Parathyroid adenoma (tissue), 2 donors: ENCODE results near the gene PABPN1L.

ENCODE experiments used
- H2AFZ ChIP-seq: fragments of 300-600 bp; sonication (generic); one replicate; pipeline ENCODE4 v1.7.0; 2017; ENCODE audit warnings: antibody characterized with exemption, mild to moderate bottlenecking
- H3K27ac ChIP-seq: fragments of 300-600 bp; sonication (generic); one replicate; pipeline ENCODE4 v1.7.0; 2017
- H3K27me3 ChIP-seq: fragments of 300-600 bp; sonication (generic); one replicate; pipeline ENCODE4 v1.7.0; 2017; ENCODE audit warnings: low read length; ENCODE audit not compliant: control insufficient read depth, insufficient read depth
- H3K36me3 ChIP-seq: fragments of 300-600 bp; sonication (generic); one replicate; pipeline ENCODE4 v1.7.0; 2017; ENCODE audit warnings: low read length; ENCODE audit not compliant: control insufficient read depth, insufficient read depth
- H3K4me1 ChIP-seq: fragments of 300-600 bp; sonication (generic); one replicate; pipeline ENCODE4 v1.7.0; 2017; ENCODE audit warnings: control low read depth
- H3K4me2 ChIP-seq: fragments of 300-600 bp; sonication (generic); one replicate; pipeline ENCODE4 v1.7.0; 2017; ENCODE audit warnings: low read length
- H3K4me3 ChIP-seq: fragments of 300-600 bp; sonication (generic); one replicate; pipeline ENCODE4 v1.7.0; 2017; ENCODE audit warnings: low read depth, low read length
- H3K79me2 ChIP-seq: fragments of 300-600 bp; sonication (generic); one replicate; pipeline ENCODE4 v1.7.0; 2017; ENCODE audit warnings: control low read depth
- H3K9ac ChIP-seq: fragments of 300-600 bp; sonication (generic); one replicate; pipeline ENCODE4 v1.7.0; 2017; ENCODE audit warnings: mild to moderate bottlenecking
- H3K9me3 ChIP-seq: fragments of 300-600 bp; sonication (generic); one replicate; pipeline ENCODE4 v1.7.0; 2017; ENCODE audit warnings: low read length; ENCODE audit not compliant: control insufficient read depth
- TF ChIP-seq, protein P1 (sequence below): fragments of 300-600 bp; sonication (generic); IDR thresholded peaks from one replicate; pipeline ENCODE4 v1.7.0; 2017; ENCODE audit warnings: antibody characterized with exemption, mild to moderate bottlenecking
- donor health status: primary hyperparathyroidism.

The PABPN1L gene

DNA sequence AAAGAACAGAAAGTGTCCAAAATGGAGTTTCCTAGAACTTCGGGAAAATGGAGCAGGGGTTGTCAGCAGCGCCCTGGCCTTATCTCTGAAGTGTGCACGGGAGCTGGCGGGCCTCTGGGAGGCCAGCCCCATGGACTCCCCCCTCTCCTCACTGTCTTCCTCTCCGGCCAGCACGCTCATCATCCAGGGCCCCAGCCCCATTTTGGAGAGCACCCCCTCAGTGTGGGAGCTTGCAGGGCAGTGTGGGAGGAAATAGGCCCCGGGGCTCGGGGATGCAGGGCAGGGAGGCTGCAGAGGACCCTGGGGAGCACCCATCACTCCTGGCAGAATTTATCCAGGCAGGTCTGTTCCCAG, 4.9 kb upstream of the PABPN1L start:
- TF ChIP-seq, protein P1, sequence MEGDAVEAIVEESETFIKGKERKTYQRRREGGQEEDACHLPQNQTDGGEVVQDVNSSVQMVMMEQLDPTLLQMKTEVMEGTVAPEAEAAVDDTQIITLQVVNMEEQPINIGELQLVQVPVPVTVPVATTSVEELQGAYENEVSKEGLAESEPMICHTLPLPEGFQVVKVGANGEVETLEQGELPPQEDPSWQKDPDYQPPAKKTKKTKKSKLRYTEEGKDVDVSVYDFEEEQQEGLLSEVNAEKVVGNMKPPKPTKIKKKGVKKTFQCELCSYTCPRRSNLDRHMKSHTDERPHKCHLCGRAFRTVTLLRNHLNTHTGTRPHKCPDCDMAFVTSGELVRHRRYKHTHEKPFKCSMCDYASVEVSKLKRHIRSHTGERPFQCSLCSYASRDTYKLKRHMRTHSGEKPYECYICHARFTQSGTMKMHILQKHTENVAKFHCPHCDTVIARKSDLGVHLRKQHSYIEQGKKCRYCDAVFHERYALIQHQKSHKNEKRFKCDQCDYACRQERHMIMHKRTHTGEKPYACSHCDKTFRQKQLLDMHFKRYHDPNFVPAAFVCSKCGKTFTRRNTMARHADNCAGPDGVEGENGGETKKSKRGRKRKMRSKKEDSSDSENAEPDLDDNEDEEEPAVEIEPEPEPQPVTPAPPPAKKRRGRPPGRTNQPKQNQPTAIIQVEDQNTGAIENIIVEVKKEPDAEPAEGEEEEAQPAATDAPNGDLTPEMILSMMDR, result no peak
- no peaks in the 10 kb centered on the region for H3K79me2 ChIP-seq
- no peak overlapping the region for H2AFZ ChIP-seq
- no peak overlapping the region for H3K27ac ChIP-seq
- H3K4me3 ChIP-seq, result no peak overlapping the region
- no peak overlapping the region for H3K4me2 ChIP-seq
- no peaks in the 10 kb centered on the region for H3K36me3 ChIP-seq
- H3K9ac ChIP-seq, result no peak overlapping the region
- H3K27me3 ChIP-seq, result no peaks in the 10 kb centered on the region
- no peaks in the 10 kb centered on the region for H3K9me3 ChIP-seq
- H3K4me1 ChIP-seq, result no peaks in the 10 kb centered on the region

DNA sequence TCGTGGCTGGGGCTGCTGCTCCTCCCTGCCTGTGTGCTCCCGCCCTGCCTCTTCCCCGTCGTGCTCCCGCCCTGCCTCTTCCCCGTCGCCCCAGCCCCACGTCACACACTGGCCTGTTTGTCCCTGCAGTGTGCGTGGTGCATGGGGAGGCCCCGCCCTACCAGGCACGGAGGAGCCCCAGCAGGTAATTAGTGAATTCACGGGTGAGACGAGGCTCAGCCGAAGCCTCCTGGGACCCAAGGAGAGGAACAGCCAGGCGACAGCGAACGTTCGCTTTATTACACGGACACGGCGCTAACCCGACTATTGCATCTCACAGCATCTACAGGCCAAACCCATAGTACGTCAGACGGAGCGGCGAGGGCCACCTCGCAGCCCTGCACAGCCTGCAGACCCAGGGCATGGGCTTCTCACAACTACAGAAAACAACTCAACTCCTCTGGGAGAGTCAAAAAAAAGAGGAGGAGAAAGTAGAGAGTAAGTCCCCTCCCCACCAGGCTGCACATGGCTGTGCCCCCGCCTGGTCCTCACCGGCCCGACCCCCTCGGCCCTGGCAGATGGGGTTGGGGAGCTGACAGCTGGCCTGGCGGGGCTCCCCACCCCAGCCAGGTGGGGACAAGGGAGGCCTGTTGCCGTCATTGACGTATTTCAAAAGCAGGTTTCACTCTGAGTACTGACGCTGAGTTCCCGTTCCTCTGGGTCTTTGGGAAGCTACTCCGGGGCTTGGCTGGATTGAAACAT, 4.3 kb upstream of the PABPN1L start:
- Histone ChIP-seq H3K9ac (no peak overlapping the region), H3K4me3 (no peak overlapping the region)

DNA sequence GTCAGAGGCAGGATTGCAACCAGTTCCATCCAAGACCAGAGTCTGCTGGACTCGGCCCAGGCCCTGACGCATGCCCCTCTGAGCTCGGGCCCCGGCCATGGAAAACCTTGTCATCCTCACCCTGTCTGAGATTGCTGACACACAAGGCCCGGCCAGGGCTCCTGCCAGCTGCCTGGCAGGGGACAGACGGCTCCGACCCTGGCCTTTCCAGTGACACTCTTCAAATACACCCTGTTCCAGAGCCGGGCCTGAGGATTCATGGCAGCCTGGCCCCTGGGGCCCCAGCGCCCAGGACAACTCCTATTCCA, 3.2 kb upstream of the PABPN1L start:
- Histone ChIP-seq H3K4me3 (no peak overlapping the region), H3K4me1 (no peaks in the 10 kb centered on the region), H3K27ac (no peak overlapping the region), H3K9ac (no peak overlapping the region), H2AFZ (no peak overlapping the region), H3K9me3 (no peaks in the 10 kb centered on the region), H3K27me3 (no peaks in the 10 kb centered on the region), H3K79me2 (no peaks in the 10 kb centered on the region), H3K36me3 (no peaks in the 10 kb centered on the region), H3K4me2 (no peak overlapping the region)
- TF ChIP-seq, protein P1, result no peak

More for the DNA sequence above, 4.3 kb upstream of the PABPN1L start:
- no peaks in the 10 kb centered on the region for H3K79me2 ChIP-seq
- no peak overlapping the region for H3K4me2 ChIP-seq
- TF ChIP-seq, protein P1, result no peak
- no peak overlapping the region for H3K27ac ChIP-seq
- no peaks in the 10 kb centered on the region for H3K9me3 ChIP-seq
- H3K27me3 ChIP-seq, result no peaks in the 10 kb centered on the region
- no peak overlapping the region for H2AFZ ChIP-seq
- no peaks in the 10 kb centered on the region for H3K36me3 ChIP-seq
- no peaks in the 10 kb centered on the region for H3K4me1 ChIP-seq

DNA sequence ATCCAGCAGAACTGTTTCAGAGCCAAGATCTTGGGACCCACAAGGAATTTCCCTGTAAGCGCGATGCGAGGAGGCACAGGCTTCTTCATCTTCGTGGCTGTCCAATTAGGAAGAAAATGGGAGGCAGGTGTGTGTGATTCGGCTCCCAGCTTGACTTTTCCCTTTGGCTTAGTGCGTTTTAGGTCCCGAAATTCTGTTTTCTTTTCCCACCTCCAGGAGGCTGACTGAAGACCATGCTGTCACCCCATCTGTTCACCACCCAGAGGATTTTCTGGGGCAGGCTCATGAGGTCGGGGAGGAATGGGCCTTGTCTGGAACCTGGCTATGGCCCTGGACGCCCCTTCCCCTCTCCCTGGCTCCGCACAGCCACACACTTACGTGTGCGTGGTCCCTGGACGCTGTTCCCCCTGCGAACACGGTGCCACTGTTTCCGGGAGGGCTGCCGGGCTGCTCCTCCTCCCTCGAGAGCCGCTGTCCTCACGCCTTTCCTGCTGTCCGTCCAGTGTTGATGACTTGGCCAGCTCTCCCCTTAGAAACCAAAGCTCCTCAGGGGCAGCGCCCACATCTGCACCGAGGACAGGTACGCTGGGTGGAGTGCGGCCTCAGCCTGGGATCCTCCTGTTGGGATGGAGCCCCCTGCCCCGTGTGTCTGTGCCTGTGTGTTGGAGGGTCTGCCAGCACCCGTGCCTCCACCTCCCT, 2.7 kb upstream of the PABPN1L start:
- no peaks in the 10 kb centered on the region for H3K79me2 ChIP-seq
- TF ChIP-seq, protein P1, result no peak
- H3K4me2 ChIP-seq, result no peak overlapping the region
- no peaks in the 10 kb centered on the region for H3K9me3 ChIP-seq
- H3K27me3 ChIP-seq, result no peaks in the 10 kb centered on the region
- no peak overlapping the region for H3K27ac ChIP-seq
- no peaks in the 10 kb centered on the region for H3K4me1 ChIP-seq
- no peak overlapping the region for H3K4me3 ChIP-seq
- H3K9ac ChIP-seq, result no peak overlapping the region
- H2AFZ ChIP-seq, result no peak overlapping the region
- H3K36me3 ChIP-seq, result no peaks in the 10 kb centered on the region
